Activated naive CD4-positive, alpha-beta T cell (primary cell): ENCODE results near the gene TMC2.

ENCODE experiments used
- DNase-seq, 4 experiments: peaks; one replicate each; lab custom pipeline; 2025; lab: John Stamatoyannopoulos, UW

The TMC2 gene

GRCh38 chr20:2578475-2579192, 42.3 kb downstream of the TMC2 start:
- no peak for DNase-seq

DNA sequence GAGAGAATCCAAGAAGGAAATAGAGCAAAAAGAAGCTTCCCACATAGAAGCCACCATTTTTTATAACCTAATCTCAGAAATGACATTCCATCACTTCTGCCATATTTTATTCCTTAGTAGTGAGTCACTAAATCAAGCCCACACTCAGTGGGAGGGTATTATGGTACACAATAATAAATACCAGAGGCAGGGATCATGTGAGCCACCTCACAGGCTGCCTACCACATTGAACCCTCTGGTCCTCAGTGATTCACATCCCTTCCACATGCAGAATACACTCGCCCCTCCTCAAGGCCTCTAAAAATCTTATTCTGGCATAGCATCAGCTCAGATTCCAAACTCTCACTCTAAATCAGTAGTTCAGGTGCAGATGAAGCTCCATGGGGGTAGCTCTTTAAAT, 49.4 kb downstream of the TMC2 start:
- no peak for DNase-seq

DNA sequence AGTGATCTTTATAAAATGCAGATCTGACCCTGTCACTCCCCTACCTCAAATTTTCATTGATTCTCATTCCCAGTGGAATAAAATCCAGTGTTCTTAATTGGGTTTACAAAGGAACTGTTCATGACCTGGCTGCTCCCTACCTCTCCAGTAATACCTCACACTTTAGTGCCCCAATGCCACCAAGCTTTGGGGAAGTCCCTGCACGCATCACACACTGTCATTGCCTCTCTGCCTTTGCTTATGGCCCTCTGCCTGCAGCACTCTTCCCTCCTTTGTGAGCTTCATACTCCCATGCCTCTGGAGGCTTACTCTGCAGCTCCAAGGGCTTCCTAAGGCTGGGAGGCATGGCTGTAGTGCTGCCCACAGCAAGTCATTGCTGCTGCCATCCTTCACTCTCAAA, 57.4 kb downstream of the TMC2 start:
- no peak for DNase-seq

- no peak for DNase-seq
Measured at GRCh38 chr20:2595076-2595475, 58.7 kb downstream of the TMC2 start.

DNA sequence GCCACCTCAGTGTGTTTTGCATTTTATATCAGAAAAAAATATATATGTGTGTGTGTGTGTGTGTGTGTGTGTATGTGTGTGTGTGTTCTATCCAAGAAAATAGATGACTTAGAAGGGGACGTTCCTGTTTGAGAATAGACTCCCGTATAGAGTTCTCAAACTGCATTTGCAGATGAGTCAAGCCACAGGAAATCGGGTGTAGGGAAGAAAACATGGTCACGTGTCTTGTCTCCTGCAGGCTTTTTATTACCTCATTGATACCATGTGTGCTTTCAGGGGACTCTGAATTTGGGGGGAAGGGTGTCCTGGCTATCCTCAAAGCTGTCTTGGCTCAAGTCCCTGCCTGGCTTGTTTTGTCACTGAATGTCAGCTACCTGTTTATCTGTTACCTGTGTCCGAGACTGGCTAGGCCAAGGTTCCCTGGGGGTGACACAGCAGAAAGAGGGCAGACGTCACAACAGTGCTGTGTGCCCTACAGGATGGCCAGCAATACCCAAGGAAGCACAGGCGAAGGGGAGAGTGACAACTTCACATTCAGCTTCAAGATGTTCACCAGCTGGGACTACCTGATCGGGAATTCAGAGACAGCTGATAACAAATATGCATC, 60.4 kb downstream of the TMC2 start:
- no peak for DNase-seq

DNA sequence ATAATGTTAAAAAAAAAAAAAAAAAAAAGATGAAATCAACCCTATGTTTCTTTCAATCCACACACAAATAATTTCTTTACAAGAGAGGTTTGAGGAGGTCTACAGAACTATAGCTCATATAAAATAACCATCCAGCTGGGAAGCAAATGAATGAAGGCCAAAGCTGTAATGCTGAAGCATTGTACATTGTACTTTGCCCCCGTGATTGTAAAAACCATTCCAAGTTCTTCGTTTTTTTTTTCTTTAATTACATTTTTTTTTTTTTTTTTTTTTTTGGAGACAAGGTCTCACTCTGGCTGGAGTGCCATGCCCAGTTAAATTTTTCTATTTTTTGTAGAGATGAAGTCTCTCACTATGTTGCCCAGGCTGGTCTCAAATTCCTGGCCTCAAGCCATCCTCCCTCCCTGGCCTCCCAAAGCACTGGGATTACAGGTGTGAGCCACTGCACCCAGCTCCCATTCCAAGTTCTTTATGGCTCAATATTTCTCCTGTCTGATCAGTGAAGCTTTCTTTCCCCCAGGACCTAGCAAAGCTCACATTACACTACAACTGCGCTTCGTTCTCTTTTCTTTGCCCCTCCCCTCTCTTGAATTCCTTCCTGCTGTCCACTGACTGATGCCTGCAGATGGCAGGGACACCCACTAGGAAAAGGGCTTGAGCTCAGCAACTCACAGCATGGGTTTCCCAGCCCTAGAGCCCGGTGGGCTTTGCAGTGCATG, 63.1 kb downstream of the TMC2 start:
- DNase-seq, result no peak

GRCh38 chr20:2602046-2602735, 65.8 kb downstream of the TMC2 start:
- no peak for DNase-seq

GRCh38 chr20:2602746-2603145, 66.4 kb downstream of the TMC2 start:
- DNase-seq, result no peak

DNA sequence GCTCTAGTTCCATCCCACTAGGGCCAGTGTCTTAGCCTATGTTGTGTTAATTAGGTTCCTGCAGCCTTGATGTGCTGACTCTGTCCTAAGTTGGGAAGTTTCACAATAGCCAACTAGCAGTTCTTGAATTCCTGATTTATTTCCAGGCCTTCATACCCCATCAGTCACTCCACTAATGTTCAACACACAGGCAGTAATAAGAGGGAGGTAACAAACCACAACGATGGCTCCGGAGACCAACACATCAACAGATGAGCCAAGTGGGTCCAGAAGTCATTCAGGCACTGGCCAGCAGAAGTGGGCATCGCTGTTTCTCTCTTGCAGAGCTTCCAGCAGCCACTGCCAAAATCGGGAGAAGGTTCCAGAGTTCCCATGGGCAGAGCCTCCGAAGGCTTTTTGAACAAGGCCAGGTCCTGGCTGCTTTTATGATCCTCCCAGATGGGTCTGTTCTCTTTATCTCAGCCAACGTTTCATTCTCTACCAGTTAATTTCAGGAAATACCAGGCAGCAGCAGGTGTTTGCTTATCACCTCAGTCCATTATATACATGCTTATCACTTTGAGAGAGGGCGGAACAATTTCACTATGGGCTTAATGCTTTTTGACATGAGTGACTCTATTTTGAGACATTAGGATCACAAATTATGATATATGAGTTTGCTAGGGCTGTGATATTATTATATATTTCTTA, 67.6 kb downstream of the TMC2 start:
- no peak for DNase-seq

- DNase-seq, result no peak
Measured at GRCh38 chr20:2604506-2604835, 68.1 kb downstream of the TMC2 start.

GRCh38 chr20:2606507-2607006, 70.2 kb downstream of the TMC2 start:
- DNase-seq, result no peak

- no peak for DNase-seq
Measured at GRCh38 chr20:2610326-2610725, 74.0 kb downstream of the TMC2 start.

GRCh38 chr20:2610941-2611720, 74.8 kb downstream of the TMC2 start:
- no peak for DNase-seq

DNA sequence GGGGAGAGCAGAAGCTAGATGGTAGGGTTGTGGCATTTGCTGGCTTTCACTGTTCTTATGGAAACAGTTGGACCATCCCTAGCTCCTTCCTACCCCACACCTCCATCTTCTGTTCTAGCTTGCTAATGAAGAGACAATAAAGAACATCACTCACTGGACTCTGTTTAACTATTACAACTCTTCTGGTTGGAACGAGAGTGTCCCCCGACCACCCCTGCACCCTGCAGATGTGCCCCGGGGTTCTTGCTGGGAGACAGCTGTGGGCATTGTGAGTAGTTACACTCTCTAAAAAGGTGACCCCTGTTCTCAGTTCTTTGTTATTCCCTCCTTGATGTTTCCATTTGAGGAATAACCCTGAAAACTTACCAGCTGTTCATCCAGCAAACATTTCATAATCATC, 75.7 kb downstream of the TMC2 start:
- no peak for DNase-seq

- no peak for DNase-seq
Measured at GRCh38 chr20:2616634-2617033, 80.3 kb downstream of the TMC2 start.

DNA sequence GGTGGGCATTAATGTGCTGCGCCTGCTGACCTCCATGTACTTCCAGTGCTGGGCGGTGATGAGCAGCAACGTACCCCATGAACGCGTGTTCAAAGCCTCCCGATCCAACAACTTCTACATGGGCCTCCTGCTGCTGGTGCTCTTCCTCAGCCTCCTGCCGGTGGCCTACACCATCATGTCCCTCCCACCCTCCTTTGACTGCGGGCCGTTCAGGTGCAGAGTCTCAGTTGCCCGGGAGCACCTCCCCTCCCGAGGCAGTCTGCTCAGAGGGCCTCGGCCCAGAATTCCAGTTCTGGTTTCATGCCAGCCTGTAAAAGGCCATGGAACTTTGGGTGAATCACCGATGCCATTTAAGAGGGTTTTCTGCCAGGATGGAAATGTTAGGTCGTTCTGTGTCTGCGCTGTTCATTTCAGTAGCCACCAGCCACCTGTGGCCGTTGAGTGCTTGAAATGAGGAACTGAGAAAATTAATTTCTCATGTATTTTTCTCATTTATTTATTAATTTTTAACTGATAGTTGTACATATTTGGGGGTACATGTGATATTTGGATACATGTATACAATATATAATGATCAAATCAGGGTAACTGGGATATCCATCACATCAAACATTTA, 80.8 kb downstream of the TMC2 start:
- no peak for DNase-seq

- no peak for DNase-seq
Measured at GRCh38 chr20:2618815-2619214, 82.4 kb downstream of the TMC2 start.

DNA sequence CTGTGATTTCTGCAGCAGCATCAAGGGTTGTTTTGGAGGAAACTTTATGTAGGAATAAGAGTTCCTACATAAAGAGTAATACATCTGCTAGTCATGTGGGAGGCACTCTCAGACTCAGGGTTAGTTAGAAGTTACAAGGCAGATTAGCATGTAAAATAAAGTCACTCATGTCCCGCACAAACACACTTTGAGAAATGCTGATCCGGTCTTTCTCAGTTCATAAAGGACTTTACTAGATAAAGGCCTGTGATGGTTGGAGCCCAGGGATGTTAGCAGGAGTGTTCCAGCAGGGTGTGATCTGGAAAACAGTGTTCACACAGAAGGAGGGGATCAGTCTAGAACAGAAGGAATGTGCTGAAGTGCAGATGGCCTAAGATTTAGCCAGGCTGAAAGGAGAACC, 83.0 kb downstream of the TMC2 start:
- no peak for DNase-seq

- DNase-seq, result no peak
Measured at GRCh38 chr20:2619961-2620595, 83.7 kb downstream of the TMC2 start.

DNA sequence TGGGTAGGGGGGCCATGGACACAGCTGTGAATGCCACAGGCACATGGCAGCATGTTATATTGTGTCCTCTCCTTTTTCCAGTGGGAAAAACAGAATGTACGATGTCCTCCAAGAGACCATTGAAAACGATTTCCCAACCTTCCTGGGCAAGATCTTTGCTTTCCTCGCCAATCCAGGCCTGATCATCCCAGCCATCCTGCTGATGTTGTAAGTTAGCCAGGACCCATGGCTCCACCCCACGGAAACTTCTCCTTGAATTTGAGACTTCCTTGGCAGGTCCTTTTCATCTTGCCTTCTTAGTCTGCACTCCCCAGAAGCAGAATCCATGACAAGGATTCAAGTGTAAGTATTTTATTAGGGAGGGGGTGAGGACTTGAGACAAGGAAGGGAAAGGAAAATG, 87.8 kb downstream of the TMC2 start:
- no peak for DNase-seq
